Measurements from ENCODE around the gene DISC1. TPM values are rescaled to one million over a fixed set of nuclear protein-coding genes. Genes with fewer than 3 reads are reported as not detected.
"Not testable (repeated sequence)": the region's sequence is repeated elsewhere in the genome, so short reads cannot be mapped to it uniquely, and the experiment has no call there.

DISC1 gene
- total RNA-seq, 1 experiment from 2014 or later, result 3.3 TPM

DNA sequence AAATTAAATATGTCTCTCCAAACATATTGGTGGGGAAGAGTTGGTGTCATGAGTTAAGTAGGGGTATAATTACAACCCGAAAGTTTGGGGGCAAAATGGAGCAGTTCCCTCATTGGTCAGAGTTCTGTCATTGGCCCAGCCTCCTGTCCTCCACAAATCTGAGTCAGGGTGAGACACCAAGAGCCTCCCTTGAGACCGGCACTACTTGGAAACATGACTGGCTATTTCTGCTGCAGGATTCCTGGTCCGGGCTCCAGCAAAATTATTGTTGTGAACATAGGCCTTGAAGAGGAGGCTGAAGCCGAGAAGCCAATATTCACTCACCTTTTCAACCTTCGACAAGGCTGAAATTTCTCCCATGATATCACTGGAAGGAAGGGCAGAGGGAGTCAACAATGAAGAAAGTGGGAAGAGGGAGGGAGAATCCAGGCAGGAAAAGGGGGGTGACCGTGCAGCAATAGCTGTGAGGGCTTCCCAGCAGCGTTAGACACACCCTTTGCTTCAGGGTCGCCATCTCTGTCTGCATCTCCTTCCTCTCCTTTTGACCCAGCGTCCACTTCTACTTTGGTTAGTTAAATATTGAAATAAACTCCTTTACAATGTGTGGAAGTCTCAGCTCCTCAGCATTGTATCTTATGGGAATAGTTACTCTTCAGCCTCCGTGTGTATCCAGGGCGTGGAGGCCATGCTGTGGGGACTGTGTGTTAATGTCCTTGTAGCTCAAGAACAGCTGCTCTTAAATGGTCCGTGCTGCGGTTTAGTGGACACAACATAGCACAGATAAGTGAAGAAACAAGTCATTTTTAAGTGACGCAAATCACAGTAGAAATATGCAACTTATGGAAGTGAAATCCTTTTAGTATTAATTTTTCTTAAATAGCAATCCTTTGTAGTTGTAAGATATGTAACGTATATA lies 307.4 kb downstream of the DISC1 start:
- no peaks in the 10 kb centered on the region for H3K27me3 ChIP-seq (replicated peaks)
- no peak overlapping the region for H3K4me3 ChIP-seq
- DNase-seq (ENCODE audit: low read depth in 1 of 2, low spot score in 2 of 2), result no peak
- no peak overlapping the region for H3K27ac ChIP-seq
- H3K4me1 ChIP-seq (replicated peaks), result peaks cover 18% of the 10 kb centered on the region
- no peaks in the 10 kb centered on the region for H3K36me3 ChIP-seq
- no peaks in the 10 kb centered on the region; the same call in 1 of the 2 replicates for H3K9me3 ChIP-seq (replicated peaks)

DNA sequence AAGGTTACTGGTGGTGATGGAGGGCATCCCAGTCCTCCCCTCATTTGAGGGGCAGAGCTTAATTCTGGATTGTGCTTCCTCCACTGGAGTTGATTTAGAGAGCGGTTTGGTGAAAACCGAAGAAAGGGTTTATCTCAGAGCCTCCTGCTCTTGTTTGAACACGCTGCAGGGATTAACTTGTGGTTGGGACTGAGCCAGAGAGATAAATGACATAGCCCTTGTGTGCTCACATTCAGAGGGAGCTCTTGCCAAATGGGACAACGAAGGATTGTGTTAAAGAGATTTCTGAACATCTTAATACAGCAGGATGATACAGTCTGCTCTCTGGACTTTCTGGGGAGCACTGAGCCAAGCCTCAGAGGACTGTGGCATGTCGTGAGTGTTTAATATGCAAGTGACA lies 308.2 kb downstream of the DISC1 start:
- H3K4me3 ChIP-seq, result no peak overlapping the region
- no peaks in the 10 kb centered on the region; the same call in 1 of the 2 replicates for H3K9me3 ChIP-seq (replicated peaks)
- no peaks in the 10 kb centered on the region for H3K36me3 ChIP-seq
- DNase-seq (ENCODE audit: low read depth in 1 of 2, low spot score in 2 of 2), result no peak
- H3K27ac ChIP-seq, result no peak overlapping the region
- H3K4me1 ChIP-seq (replicated peaks), result peaks cover 9% of the 10 kb centered on the region
- H3K27me3 ChIP-seq (replicated peaks), result no peaks in the 10 kb centered on the region

DNA sequence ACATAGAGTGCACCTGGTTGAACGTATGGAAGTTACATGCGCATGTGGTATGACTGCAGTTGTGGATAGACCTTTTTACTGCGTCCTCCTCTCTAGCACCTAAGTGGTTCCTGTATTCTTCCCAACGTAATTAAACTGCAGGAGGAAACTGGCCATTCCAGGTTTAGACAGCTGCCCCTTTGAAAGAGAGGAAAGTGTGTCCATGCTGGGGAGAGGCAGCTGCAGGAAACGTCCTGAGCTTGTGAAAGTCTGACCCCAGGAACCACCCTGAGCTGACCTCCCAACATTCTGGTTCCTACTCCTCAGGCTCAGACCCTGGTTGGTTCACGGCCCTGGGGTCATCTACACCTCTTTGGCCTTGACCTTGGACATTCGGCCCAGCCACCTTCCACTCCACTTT lies 309.3 kb downstream of the DISC1 start:
- no peaks in the 10 kb centered on the region; the same call in 1 of the 2 replicates for H3K9me3 ChIP-seq (replicated peaks)
- H3K4me3 ChIP-seq, result no peak overlapping the region
- no peaks in the 10 kb centered on the region for H3K27me3 ChIP-seq (replicated peaks)
- no peak overlapping the region for H3K27ac ChIP-seq
- H3K36me3 ChIP-seq, result no peaks in the 10 kb centered on the region
- no peak for DNase-seq (ENCODE audit: low read depth in 1 of 2, low spot score in 2 of 2)
- H3K4me1 ChIP-seq (replicated peaks), result peaks cover 5% of the 10 kb centered on the region

GRCh38 chr1:231936983-231937775 lies 310.6 kb downstream of the DISC1 start:
- H3K4me3 ChIP-seq, result no peak overlapping the region
- no peak overlapping the region for H3K27ac ChIP-seq
- no peak for DNase-seq (ENCODE audit: low read depth in 1 of 2, low spot score in 2 of 2)
- no peaks in the 10 kb centered on the region for H3K27me3 ChIP-seq (replicated peaks)
- H3K9me3 ChIP-seq (replicated peaks), result no peaks in the 10 kb centered on the region; the same call in 1 of the 2 replicates
- H3K36me3 ChIP-seq, result no peaks in the 10 kb centered on the region
- peaks cover 5% of the 10 kb centered on the region for H3K4me1 ChIP-seq (replicated peaks)

GRCh38 chr1:231938211-231938610 lies 311.6 kb downstream of the DISC1 start:
- no peak overlapping the region for H3K27ac ChIP-seq
- H3K36me3 ChIP-seq, result no peaks in the 10 kb centered on the region
- no peaks in the 10 kb centered on the region for H3K27me3 ChIP-seq (replicated peaks)
- H3K9me3 ChIP-seq (replicated peaks), result no peaks in the 10 kb centered on the region
- H3K4me3 ChIP-seq, result no peak overlapping the region
- H3K4me1 ChIP-seq (replicated peaks), result peaks cover 5% of the 10 kb centered on the region
- no peak for DNase-seq (ENCODE audit: low read depth in 1 of 2, low spot score in 2 of 2)

- peaks cover 5% of the 10 kb centered on the region for H3K4me1 ChIP-seq (replicated peaks)
- no peak overlapping the region for H3K4me3 ChIP-seq
- no peaks in the 10 kb centered on the region for H3K27me3 ChIP-seq (replicated peaks)
- H3K36me3 ChIP-seq, result no peaks in the 10 kb centered on the region
- no peak overlapping the region for H3K27ac ChIP-seq
- DNase-seq (ENCODE audit: low read depth in 1 of 2, low spot score in 2 of 2), result no peak
- H3K9me3 ChIP-seq (replicated peaks), result no peaks in the 10 kb centered on the region
Measured at GRCh38 chr1:231938711-231939110, 312.1 kb downstream of the DISC1 start.

- no peak for DNase-seq (ENCODE audit: low read depth in 1 of 2, low spot score in 2 of 2)
- no peaks in the 10 kb centered on the region for H3K36me3 ChIP-seq
Measured at GRCh38 chr1:231939118-231939517, 312.5 kb downstream of the DISC1 start.

DNA sequence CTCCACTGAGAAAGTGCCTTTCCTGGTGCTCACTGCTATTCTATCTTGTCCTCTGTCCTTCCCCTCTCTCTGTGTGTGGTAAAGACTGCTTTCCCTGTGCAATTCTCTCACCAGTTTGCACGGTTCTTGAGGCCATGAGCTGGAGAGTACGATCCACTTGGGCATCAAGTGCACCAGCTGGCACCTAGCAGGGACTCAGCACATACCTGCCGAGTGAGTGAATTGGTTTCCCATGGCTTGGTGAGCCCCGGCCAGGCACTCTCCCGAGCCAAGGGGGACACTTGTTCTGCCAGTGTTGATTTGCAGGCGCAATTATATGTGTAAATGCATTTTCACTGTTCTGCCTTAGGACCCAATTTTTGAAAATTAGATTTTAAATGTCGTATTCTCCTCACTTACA lies 313.5 kb downstream of the DISC1 start:
- no peak overlapping the region for H3K27ac ChIP-seq
- no peaks in the 10 kb centered on the region for H3K27me3 ChIP-seq (replicated peaks)
- DNase-seq (ENCODE audit: low read depth in 1 of 2, low spot score in 2 of 2), result no peak
- no peak overlapping the region for H3K4me3 ChIP-seq
- H3K4me1 ChIP-seq (replicated peaks), result peaks cover 2% of the 10 kb centered on the region
- H3K36me3 ChIP-seq, result no peaks in the 10 kb centered on the region
- H3K9me3 ChIP-seq (replicated peaks), result no peaks in the 10 kb centered on the region

More at GRCh38 chr1:231939118-231939517, 312.5 kb downstream of the DISC1 start:
- Histone ChIP-seq H3K4me3 (no peak overlapping the region), H3K27ac (no peak overlapping the region), H3K4me1 (replicated peaks) (peaks cover 5% of the 10 kb centered on the region), H3K9me3 (replicated peaks) (no peaks in the 10 kb centered on the region), H3K27me3 (replicated peaks) (no peaks in the 10 kb centered on the region)

DNA sequence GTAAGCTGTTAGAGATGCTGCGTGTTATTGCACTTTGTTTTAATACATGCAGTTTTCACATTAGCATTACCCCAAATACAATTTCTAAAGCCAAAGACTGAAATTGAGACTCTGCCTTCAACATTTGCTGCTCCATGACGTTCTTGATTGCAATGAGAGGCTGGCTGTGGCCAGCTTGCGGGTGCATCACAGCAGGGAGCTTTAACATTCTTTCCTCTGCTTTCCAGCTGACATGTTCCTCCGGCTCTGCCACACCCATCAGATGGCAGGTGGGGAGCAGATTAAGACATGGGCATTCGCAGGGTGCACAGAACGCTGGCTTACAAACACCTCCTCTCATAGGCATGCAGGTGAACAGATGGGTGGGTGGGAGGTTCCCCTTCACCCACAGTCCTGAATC lies 314.1 kb downstream of the DISC1 start:
- no peak overlapping the region for H3K27ac ChIP-seq
- no peaks in the 10 kb centered on the region for H3K27me3 ChIP-seq (replicated peaks)
- H3K9me3 ChIP-seq (replicated peaks), result no peaks in the 10 kb centered on the region
- no peaks in the 10 kb centered on the region for H3K4me1 ChIP-seq (replicated peaks)
- H3K4me3 ChIP-seq, result no peak overlapping the region
- no peaks in the 10 kb centered on the region for H3K36me3 ChIP-seq
- no peak for DNase-seq (ENCODE audit: low read depth in 1 of 2, low spot score in 2 of 2)

GRCh38 chr1:231943084-231943483 lies 316.5 kb downstream of the DISC1 start:
- no peak overlapping the region for H3K27ac ChIP-seq
- H3K4me3 ChIP-seq, result no peak overlapping the region
- H3K9me3 ChIP-seq (replicated peaks), result no peaks in the 10 kb centered on the region
- H3K36me3 ChIP-seq, result no peaks in the 10 kb centered on the region
- no peaks in the 10 kb centered on the region for H3K27me3 ChIP-seq (replicated peaks)
- no peak for DNase-seq (ENCODE audit: low read depth in 1 of 2, low spot score in 2 of 2)
- no peaks in the 10 kb centered on the region for H3K4me1 ChIP-seq (replicated peaks)

DNA sequence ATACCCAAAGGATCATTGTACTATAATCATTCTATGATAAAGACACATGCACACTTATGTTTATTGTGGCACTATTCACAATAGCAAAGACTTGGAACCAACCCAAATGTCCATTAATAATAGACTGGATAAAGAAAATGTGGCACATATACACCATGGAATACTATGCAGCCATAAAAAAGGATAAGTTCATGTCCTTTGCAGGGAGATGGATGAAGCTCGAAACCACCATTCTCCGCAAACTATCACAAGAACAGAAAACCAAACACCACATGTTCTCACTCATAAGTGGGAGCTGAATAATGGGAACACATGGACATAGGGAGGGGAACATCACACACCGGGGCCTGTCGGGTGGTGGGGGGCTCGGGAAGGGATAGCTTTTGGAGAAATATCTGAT lies 321.5 kb downstream of the DISC1 start:
- H3K9me3 ChIP-seq (replicated peaks); DNase-seq (ENCODE audit: low read depth in 1 of 2, low spot score in 2 of 2); H3K4me1 ChIP-seq (replicated peaks); H3K36me3 ChIP-seq; H3K27ac ChIP-seq; H3K4me3 ChIP-seq; H3K27me3 ChIP-seq (replicated peaks): not testable (repeated sequence)

DNA sequence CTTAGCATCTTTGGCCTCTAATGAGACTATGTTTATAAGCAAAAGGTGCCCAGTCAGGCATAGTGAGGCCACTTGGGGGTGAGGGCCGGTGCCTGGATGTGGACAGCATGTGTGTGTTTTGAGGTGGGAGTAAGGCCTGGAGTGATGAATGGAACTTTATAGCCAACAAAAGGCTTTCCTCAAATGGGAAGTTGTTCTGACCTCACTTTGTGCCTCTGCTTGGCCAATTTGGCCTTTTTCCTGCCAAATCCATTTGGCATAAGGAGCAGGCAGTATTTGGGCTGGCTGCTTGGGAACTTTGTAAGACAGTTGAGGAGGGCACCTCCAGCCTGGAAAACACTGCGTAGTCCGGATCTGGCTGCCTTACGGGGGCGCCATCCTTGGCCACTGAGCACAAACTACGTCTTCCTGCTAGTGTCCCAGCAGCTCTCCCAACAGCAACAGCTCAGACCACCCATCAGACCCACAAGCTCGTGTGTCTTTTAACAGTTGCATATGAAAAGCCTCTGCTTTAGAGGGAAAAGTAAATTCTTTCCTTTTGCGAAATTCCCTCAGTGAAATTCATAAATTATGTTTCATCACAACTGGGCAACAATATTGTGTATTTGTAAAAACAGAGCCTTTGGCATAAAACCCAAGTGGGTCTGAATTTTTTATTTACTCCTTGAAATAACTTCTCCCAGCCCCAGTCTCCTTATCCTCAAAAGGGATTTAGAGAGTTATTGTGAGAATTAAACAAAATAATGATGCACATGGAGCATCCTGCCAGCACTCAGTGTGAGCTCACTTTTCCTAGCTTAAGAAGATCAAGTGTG lies 322.9 kb downstream of the DISC1 start:
- Histone ChIP-seq H3K27ac (no peak overlapping the region), H3K9me3 (replicated peaks) (no peaks in the 10 kb centered on the region; the same call in 1 of the 2 replicates), H3K4me1 (replicated peaks) (0 out of 2 replicates have a peak, but pooled peaks cover 6% of the 10 kb centered on the region), H3K27me3 (replicated peaks) (no peaks in the 10 kb centered on the region), H3K36me3 (no peaks in the 10 kb centered on the region), H3K4me3 (no peak overlapping the region)
- no peak for DNase-seq (ENCODE audit: low read depth in 1 of 2, low spot score in 2 of 2)

DNA sequence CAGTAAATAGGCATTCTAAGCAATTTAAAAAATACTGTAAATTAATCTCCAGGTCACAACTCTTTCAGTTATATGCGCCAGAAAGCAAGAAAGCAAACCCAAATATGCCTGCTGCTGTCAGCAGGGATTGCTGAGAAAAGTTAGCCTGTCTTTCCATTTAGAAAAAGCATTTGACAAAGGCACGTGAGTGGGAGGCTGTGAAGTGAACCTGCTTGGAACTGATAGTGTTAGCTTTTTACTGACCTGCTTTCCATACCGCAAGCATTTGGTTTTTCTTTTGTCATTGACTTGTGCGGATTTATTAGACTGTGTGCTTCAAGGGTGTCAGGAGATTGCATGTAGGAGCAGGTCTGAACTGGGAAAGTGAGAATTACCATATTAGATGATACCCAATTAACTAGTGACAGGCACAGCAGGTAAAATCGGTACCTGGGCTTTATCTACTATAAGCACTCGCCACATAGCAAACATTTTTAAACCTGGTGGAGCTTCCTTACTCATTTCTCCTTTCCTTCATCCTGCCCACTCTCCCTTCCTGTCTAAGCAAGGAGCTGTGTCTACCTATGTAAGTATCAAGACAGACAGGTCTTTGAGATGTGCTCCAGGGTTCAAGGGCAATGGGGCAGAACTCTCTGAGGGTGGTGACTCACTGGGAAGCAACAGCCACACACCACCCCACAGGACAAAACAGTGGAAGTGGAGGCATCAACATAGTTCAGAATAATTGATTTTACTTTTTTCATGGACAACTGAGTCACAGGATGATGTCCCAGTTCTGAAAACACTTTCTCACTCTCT lies 323.9 kb downstream of the DISC1 start:
- no peak for DNase-seq (ENCODE audit: low read depth in 1 of 2, low spot score in 2 of 2)
- no peaks in the 10 kb centered on the region for H3K27me3 ChIP-seq (replicated peaks)
- H3K9me3 ChIP-seq (replicated peaks), result no peaks in the 10 kb centered on the region; the same call in 1 of the 2 replicates
- no peak overlapping the region for H3K27ac ChIP-seq
- H3K36me3 ChIP-seq, result no peaks in the 10 kb centered on the region
- H3K4me1 ChIP-seq (replicated peaks), result 0 out of 2 replicates have a peak, but pooled peaks cover 6% of the 10 kb centered on the region
- no peak overlapping the region for H3K4me3 ChIP-seq
